H1 (cell line): Measurements from ENCODE around the gene CCDC24. TPM values are rescaled to one million over a fixed set of nuclear protein-coding genes. Genes with fewer than 3 reads are reported as not detected.

Experiments
- CTCF ChIA-PET: fragments of 300-600 bp; sonication (Branson Sonifier 250); formaldehyde crosslinking; loops from one replicate; lab custom pipeline; 2021; ENCODE audit not compliant: partially characterized antibody; lab: Charles Lee
- POLR2A ChIA-PET: fragments of 300-600 bp; sonication (Branson Sonifier 250); formaldehyde crosslinking; loops from one replicate; lab custom pipeline; 2021; ENCODE audit warnings: inconsistent platforms; ENCODE audit not compliant: partially characterized antibody; lab: Charles Lee
- DNase-seq, 2 experiments: peaks; one replicate each; pipeline versions ENCODE4 v3.0.0 to v3.0.0-alpha.2; 2010 to 2022; ENCODE audit warnings: low spot score in 2 of 2, low read depth in 1 of 2, mixed read lengths in 1 of 2
- FAIRE-seq: peaks from 2 replicates; lab custom pipeline; 2011; peaks lifted over from hg19 to GRCh38; lab: Jason Lieb, UNC
- H2AFZ ChIP-seq: 2 replicates; pipeline ENCODE4 v1.8.1; 2012; ENCODE audit warnings: low read length, inconsistent platforms
- H2AK5ac ChIP-seq: 2 replicates; pipeline ENCODE4 v1.6.1; 2013; ENCODE audit warnings: low read depth, low read length
- H2BK120ac ChIP-seq: replicated peaks from 2 replicates; pipeline ENCODE3; 2013; ENCODE audit warnings: low read depth, low read length, inconsistent platforms
- H2BK12ac ChIP-seq: 2 replicates; pipeline ENCODE4 v1.6.1; 2013; ENCODE audit warnings: low read depth, low read length
- H2BK15ac ChIP-seq: 2 replicates; pipeline ENCODE4 v1.6.1; 2013; ENCODE audit warnings: low read length
- H2BK20ac ChIP-seq: 2 replicates; pipeline ENCODE4 v1.6.1; 2013; ENCODE audit warnings: low read length
- H2BK5ac ChIP-seq: 2 replicates; pipeline ENCODE4 v1.6.1; 2013; ENCODE audit warnings: low read depth, low read length
- H3K14ac ChIP-seq: 2 replicates; pipeline ENCODE4 v1.6.1; 2013; ENCODE audit warnings: inconsistent platforms; ENCODE audit not compliant: insufficient read length
- H3K18ac ChIP-seq: 2 replicates; pipeline ENCODE4 v1.6.1; 2013; ENCODE audit warnings: low read length; ENCODE audit errors: extremely low read depth
- H3K23ac ChIP-seq: 2 replicates; pipeline ENCODE4 v1.6.1; 2013; ENCODE audit warnings: inconsistent platforms; ENCODE audit not compliant: insufficient read length
- H3K23me2 ChIP-seq: 2 replicates; pipeline ENCODE4 v1.6.1; 2013; ENCODE audit warnings: low read depth, low read length
- H3K27ac ChIP-seq: 2 replicates; pipeline ENCODE4 v1.6.1; 2011; ENCODE audit warnings: low read depth, low read length, inconsistent platforms
- H3K27me3 ChIP-seq, 4 experiments: replicated peaks in 1 of 4; 1 replicate in 1 of 4; 2 replicates in 3 of 4; pipeline versions ENCODE4 v1.6.1 to v1.8.1; 2011 to 2013; ENCODE audit warnings: low read length in 3 of 4, mild to moderate bottlenecking in 3 of 4, inconsistent platforms in 2 of 4, mixed read lengths in 2 of 4, moderate library complexity in 1 of 4; ENCODE audit not compliant: control insufficient read depth in 3 of 4, insufficient read depth in 3 of 4; ENCODE audit errors: extremely low read depth in 1 of 4
- H3K36me3 ChIP-seq, 4 experiments: 2 replicates each; pipeline versions ENCODE4 v1.6.1 to v1.8.1; 2011 to 2013; ENCODE audit warnings: mild to moderate bottlenecking in 4 of 4, low read length in 3 of 4, moderate library complexity in 2 of 4, control low read depth in 1 of 4, inconsistent platforms in 1 of 4; ENCODE audit not compliant: insufficient read depth in 4 of 4, control insufficient read depth in 2 of 4
- H3K4ac ChIP-seq: replicated peaks from 2 replicates; pipeline ENCODE3; 2013; ENCODE audit warnings: low read length, low read depth, mixed read lengths, inconsistent platforms; ENCODE audit not compliant: insufficient read length
- H3K4me1 ChIP-seq, 4 experiments: replicated peaks in 1 of 4; 1 replicate in 1 of 4; 2 replicates in 3 of 4; pipeline versions ENCODE4 v1.6.1 to v1.8.1; 2011 to 2013; ENCODE audit warnings: low read length in 3 of 4, inconsistent platforms in 2 of 4, mixed read lengths in 1 of 4; ENCODE audit not compliant: insufficient read depth in 4 of 4, control insufficient read depth in 3 of 4
- H3K4me2 ChIP-seq, 2 experiments: 2 replicates each; pipeline versions ENCODE4 v1.6.1 to v1.8.1; 2011 to 2013; ENCODE audit warnings: low read depth in 2 of 2, low read length in 2 of 2, control low read depth in 1 of 2, inconsistent platforms in 1 of 2, mild to moderate bottlenecking in 1 of 2; ENCODE audit not compliant: insufficient read depth in 1 of 2
- H3K4me3 ChIP-seq, 4 experiments: fragments of 200-600, 300-600 bp in 1 of 4; sonication (generic), shearing (Covaris generic), sonication (Bioruptor Twin) in 1 of 4; 2 replicates each; pipeline versions ENCODE4 v1.5.1 to v1.8.1; 2011 to 2016; ENCODE audit warnings: low read length in 4 of 4, low read depth in 3 of 4, control low read depth in 2 of 4, inconsistent platforms in 2 of 4, mild to moderate bottlenecking in 2 of 4, mixed read lengths in 1 of 4, moderate library complexity in 1 of 4; ENCODE audit not compliant: insufficient read depth in 2 of 4; ENCODE audit errors: extremely low read depth in 1 of 4
- H3K56ac ChIP-seq: replicated peaks from 2 replicates; pipeline ENCODE3; 2013; ENCODE audit warnings: low read depth, mild to moderate bottlenecking, mixed read lengths, low read length, inconsistent platforms; ENCODE audit not compliant: insufficient read length
- H3K79me1 ChIP-seq: 2 replicates; pipeline ENCODE4 v1.6.1; 2013; ENCODE audit warnings: low read depth, low read length, control low read depth
- H3K79me2 ChIP-seq, 2 experiments: 2 replicates each; pipeline versions ENCODE4 v1.6.1 to v1.8.1; 2012 to 2013; ENCODE audit warnings: low read length in 2 of 2, mild to moderate bottlenecking in 2 of 2, inconsistent platforms in 1 of 2; ENCODE audit not compliant: insufficient read depth in 2 of 2, control insufficient read depth in 1 of 2
- H3K9ac ChIP-seq, 4 experiments: replicated peaks in 1 of 4; 1 replicate in 1 of 4; 2 replicates in 3 of 4; pipeline versions ENCODE4 v1.6.1 to v1.8.1; 2011 to 2013; ENCODE audit warnings: low read depth in 3 of 4, low read length in 3 of 4, control low read depth in 2 of 4, mild to moderate bottlenecking in 2 of 4, moderate library complexity in 2 of 4, inconsistent platforms in 1 of 4; ENCODE audit errors: extremely low read depth in 1 of 4
- H3K9me3 ChIP-seq, 2 experiments: 2 replicates each; pipeline versions ENCODE4 v1.6.1 to v1.8.1; 2012 to 2013; ENCODE audit warnings: mild to moderate bottlenecking in 2 of 2, moderate library complexity in 2 of 2, control low read depth in 1 of 2, inconsistent platforms in 1 of 2, low read depth in 1 of 2, low read length in 1 of 2, mixed read lengths in 1 of 2; ENCODE audit not compliant: insufficient read depth in 2 of 2
- H4K20me1 ChIP-seq, 2 experiments: replicated peaks in 1 of 2; 2 replicates each; pipeline versions ENCODE3 to v1.8.1; 2011 to 2013; ENCODE audit warnings: inconsistent platforms in 2 of 2, low read length in 2 of 2, mild to moderate bottlenecking in 1 of 2; ENCODE audit not compliant: insufficient read depth in 2 of 2, control insufficient read depth in 1 of 2
- H4K5ac ChIP-seq: 2 replicates; pipeline ENCODE4 v1.6.1; 2013; ENCODE audit warnings: low read length, low read depth, mixed read lengths, inconsistent platforms; ENCODE audit not compliant: insufficient read length
- H4K8ac ChIP-seq: 2 replicates; pipeline ENCODE4 v1.8.0; 2013; ENCODE audit warnings: mild to moderate bottlenecking, moderate library complexity, low read length, inconsistent platforms; ENCODE audit not compliant: insufficient read depth; ENCODE audit errors: extremely low read depth
- H4K91ac ChIP-seq: replicated peaks from 2 replicates; pipeline ENCODE3; 2013; ENCODE audit warnings: low read length, mixed read lengths, inconsistent platforms; ENCODE audit not compliant: insufficient read length
- CHD2 ChIP-seq: IDR thresholded peaks from 2 replicates; pipeline ENCODE4 v1.6.1; 2012; ENCODE audit warnings: low read length, improper control_type of control experiment
- CREB1 ChIP-seq: IDR thresholded peaks from 2 replicates; pipeline ENCODE4 v1.6.1; 2012; ENCODE audit warnings: inconsistent platforms
- JUN ChIP-seq: IDR thresholded peaks from 2 replicates; pipeline ENCODE4 v1.6.1; 2011; ENCODE audit warnings: low read depth, mild to moderate bottlenecking, improper control_type of control experiment, low read length
- KDM5A ChIP-seq: fragments of 200-600 bp; IDR thresholded peaks from 2 replicates; pipeline ENCODE4 v1.7.1; 2012; ENCODE audit warnings: mild to moderate bottlenecking, low read length, inconsistent platforms, mixed read lengths
- POLR2AphosphoS5 ChIP-seq: IDR thresholded peaks from 2 replicates; pipeline ENCODE4 v1.6.1; 2011; ENCODE audit warnings: low read depth, low read length
- RFX5 ChIP-seq: IDR thresholded peaks from 2 replicates; pipeline ENCODE4 v1.6.1; 2011; ENCODE audit warnings: low read depth, low read length, improper control_type of control experiment, borderline replicate concordance
- SIX5 ChIP-seq: IDR thresholded peaks from 2 replicates; pipeline ENCODE4 v1.6.1; 2011; ENCODE audit warnings: mild to moderate bottlenecking, low read depth, low read length
- WGBS, 2 experiments: shearing (Covaris generic) in 1 of 2; methylation state at CpG; one replicate each; pipeline versions ENCODE4 v1.1.6 to v1.1.7; 2013 to 2015; ENCODE audit warnings: low lambda C conversion rate in 2 of 2, mixed read lengths in 2 of 2, inconsistent platforms in 1 of 2, low coverage in 1 of 2, missing lambda C conversion rate in 1 of 2; ENCODE audit not compliant: insufficient replicate concordance in 2 of 2, insufficient coverage in 1 of 2, insufficient read length in 1 of 2; ENCODE audit errors: extremely low coverage in 1 of 2, missing lambda C conversion rate in 1 of 2; 5-methylcytosine and 5-hydroxymethylcytosine counted together
- polyA plus RNA-seq, 7 experiments: library from polyadenylated mRNA; depleted of rRNA in 3 of 7; stranded (reverse) in 5 of 7; unstranded in 2 of 7; fragments of >200 nt in 5 of 7; fragments of 200-250 nt in 2 of 7; gene quantifications; 1 replicate in 5 of 7; 2 replicates in 1 of 7; 4 replicates in 1 of 7; pipeline versions ENCODE4 v1.2.1 to v1.2.3, GENCODE V29; 2011 to 2013; ENCODE audit warnings: missing spikeins in 2 of 7, mixed read lengths in 2 of 7
- total RNA-seq: library from RNA; stranded (reverse); fragmentation: NEBNext Ultra II Directional; extraction: Animal tissue kit (Norgen Biotek cat#: 25700); gene quantifications from 2 replicates; pipeline ENCODE4 v1.2.1, GENCODE V29; 2021

The CCDC24 gene
- total and polyA plus RNA-seq, 2 of the 8 experiments (the other 6 are each of a cell fraction or from before 2014, with no cell fraction given), result 11.2 to 11.4 TPM

- H4K5ac ChIP-seq, result no peak overlapping the region
- H2AFZ ChIP-seq, result no peak overlapping the region
- peak overlapping the region; percentile 60; the same call in 1 of the 2 replicates for H4K8ac ChIP-seq
- no peak overlapping the region for H3K4me2 ChIP-seq
- ChIA-PET POLR2A (interaction anchor here (27.1 kb wide), 1 partner anchor 17 kb away, joined by 544 read pairs; the partner anchor contains the start of gene SLC6A9), CTCF (interaction anchor here (1.3 to 15.8 kb wide), 3 partner anchors 11 to 22 kb away, joined by 4 to 239 read pairs (median 71); partner anchors contain the start of genes CCDC24 and SLC6A9)
- no peak overlapping the region for H2BK5ac ChIP-seq
- no peak overlapping the region for H3K18ac ChIP-seq
- TF ChIP-seq RFX5 (no peak), KDM5A (no peak), CHD2 (no peak), JUN (no peak), SIX5 (no peak), CREB1 (no peak), POLR2AphosphoS5 (no peak)
- H3K23ac ChIP-seq, result no peak overlapping the region
- H3K14ac ChIP-seq, result no peak overlapping the region
- no peak overlapping the region for H3K4ac ChIP-seq
- peaks cover 1 to 2% of the 10 kb centered on the region in 2 experiments for H4K20me1 ChIP-seq
- H3K9me3 ChIP-seq, result no peaks in the 10 kb centered on the region
- no peak for DNase-seq
- no peak overlapping the region for H3K56ac ChIP-seq
- no peaks in the 10 kb centered on the region for H3K27me3 ChIP-seq
- no peak overlapping the region for H4K91ac ChIP-seq
- H3K4me1 ChIP-seq, result peaks cover 0 to 4% (median 0%) of the 10 kb centered on the region in 4 experiments; a peak in 2 of 7 replicates
- no peaks in the 10 kb centered on the region for H3K79me1 ChIP-seq
- H2BK120ac ChIP-seq, result no peak overlapping the region
- no peaks in the 10 kb centered on the region for H3K79me2 ChIP-seq
- no peaks in the 10 kb centered on the region for H3K23me2 ChIP-seq
- H2AK5ac ChIP-seq, result no peak overlapping the region
- H2BK12ac ChIP-seq, result no peak overlapping the region
- WGBS, 2 experiments, result 95% methylated on average over 12 of the region's 12 CpGs; no CpG with 5 or more reads in 1 of the 2 experiments
- H2BK15ac ChIP-seq, result no peak overlapping the region
- no peak overlapping the region for H2BK20ac ChIP-seq
- no peak overlapping the region for H3K27ac ChIP-seq
- no peak overlapping the region for H3K4me3 ChIP-seq
- no peak for FAIRE-seq
- H3K36me3 ChIP-seq, result peaks cover 0 to 20% (median 2%) of the 10 kb centered on the region in 4 experiments; a peak in 4 of 8 replicates
- H3K9ac ChIP-seq, result no peak overlapping the region
These were observed 16.9 kb downstream of the CCDC24 start for GRCh38 chr1:44008259-44008658.
